Left renal cortex interstitium (tissue), 4 donors: ENCODE results near the gene LRP5. TPM values are rescaled to one million over a fixed set of nuclear protein-coding genes. Genes with fewer than 3 reads are reported as not detected.

Experiments used
- DNase-seq, 4 donors: peaks; one replicate each; pipeline ENCODE4 v3.0.0-alpha.2; 2013; ENCODE audit warnings: low read depth in 4 of 4, low spot score in 2 of 4, missing footprints in 1 of 4
- polyA plus RNA-seq, 4 donors: library from polyadenylated mRNA; unstranded; fragments of 120-200 nt; gene quantifications; one replicate each; pipeline ENCODE4 v1.2.1, GENCODE V29; 2013; ENCODE audit not compliant: insufficient read length in 4 of 4

LRP5 gene
- polyA plus RNA-seq, 4 donors: 34.9 to 67.8 (median 58.9) TPM

- DNase-seq: no peak
Observed at GRCh38 chr11:68361702-68362101, 49.3 kb downstream of the LRP5 start.

GRCh38 chr11:68362801-68363379, 50.5 kb downstream of the LRP5 start:
- DNase-seq: no peak

- DNase-seq: no peak
Observed at GRCh38 chr11:68363776-68364175, 51.4 kb downstream of the LRP5 start.

- no peak for DNase-seq
Observed at GRCh38 chr11:68364581-68364980, 52.2 kb downstream of the LRP5 start.

- no peak for DNase-seq
Observed at GRCh38 chr11:68365943-68366435, 53.6 kb downstream of the LRP5 start.

GRCh38 chr11:68367252-68367651, 54.9 kb downstream of the LRP5 start:
- DNase-seq: no peak

GRCh38 chr11:68369756-68370155, 57.4 kb downstream of the LRP5 start:
- no peak for DNase-seq

GRCh38 chr11:68370211-68371111, 58.1 kb downstream of the LRP5 start:
- no peak for DNase-seq

- no peak for DNase-seq
Observed at GRCh38 chr11:68371171-68372041, 59.0 kb downstream of the LRP5 start.

- no peak for DNase-seq
Observed at GRCh38 chr11:68372114-68372513, 59.7 kb downstream of the LRP5 start.

- DNase-seq: no peak
Observed at GRCh38 chr11:68372625-68373024, 60.2 kb downstream of the LRP5 start.

- DNase-seq: peak in 1 of 4 donors; percentile 43
Observed at GRCh38 chr11:68373189-68373814, 60.9 kb downstream of the LRP5 start.

GRCh38 chr11:68373815-68374501, 61.6 kb downstream of the LRP5 start:
- peak in 1 of 4 donors; percentile 29 for DNase-seq

GRCh38 chr11:68374531-68374930, 62.1 kb downstream of the LRP5 start:
- DNase-seq: no peak

GRCh38 chr11:68375337-68375736, 62.9 kb downstream of the LRP5 start:
- DNase-seq: no peak

- no peak for DNase-seq
Observed at GRCh38 chr11:68375766-68376165, 63.4 kb downstream of the LRP5 start.

- DNase-seq: no peak
Observed at GRCh38 chr11:68377389-68377795, 65.0 kb downstream of the LRP5 start.

GRCh38 chr11:68379206-68379605, 66.8 kb downstream of the LRP5 start:
- no peak for DNase-seq

- DNase-seq: no peak
Observed at GRCh38 chr11:68380786-68381622, 68.6 kb downstream of the LRP5 start.
